Measurements from ENCODE around the gene CCDC12. TPM values are rescaled to one million over a fixed set of nuclear protein-coding genes. Genes with fewer than 3 reads are reported as not detected.

Gene CCDC12
- total RNA-seq, 4 donors from 2014 or later = 43.2 to 60.6 (median 51.8) TPM

GRCh38 chr3:46922426-46922825 lies 54.1 kb downstream of the CCDC12 start:
- Histone ChIP-seq H3K4me1 (peaks cover 21 to 26% of the 10 kb centered on the region in 2 donors), H3K27me3 (no peaks in the 10 kb centered on the region), H3K36me3 (peaks cover 49% of the 10 kb centered on the region in 2 donors), H3K4me3 (replicated peaks in 1 of 3) (no peak overlapping the region), H3K9me3 (no peaks in the 10 kb centered on the region), H3K27ac (no peak overlapping the region)
- no peak for DNase-seq
- TF ChIP-seq CTCF (IDR thresholded peaks at IDR 0.05) (no peak), POLR2A (IDR thresholded peaks at IDR 0.05) (no peak)
- 98 to 100% methylated on average over 2 to 3 of the region's 4 CpGs for WGBS, 2 donors
- intact Hi-C loops (cut with DNase I) = loop anchor here (5.0 kb wide), 1 partner anchor 75 kb away; no protein-coding TSS in a partner anchor

- H3K27ac ChIP-seq = no peak overlapping the region
- DNase-seq = no peak
- no peak overlapping the region for H3K4me3 ChIP-seq (replicated peaks in 1 of 3)
- WGBS, 2 donors = 96 to 100% methylated on average over 3 to 5 of the region's 7 CpGs
- peaks cover 16 to 20% of the 10 kb centered on the region in 2 donors for H3K4me1 ChIP-seq
- H3K27me3 ChIP-seq = no peaks in the 10 kb centered on the region
- TF ChIP-seq CTCF (IDR thresholded peaks at IDR 0.05) = no peak
- TF ChIP-seq POLR2A (IDR thresholded peaks at IDR 0.05) = no peak
- H3K36me3 ChIP-seq = peaks cover 52 to 53% of the 10 kb centered on the region in 2 donors
- no peaks in the 10 kb centered on the region for H3K9me3 ChIP-seq
- intact Hi-C loops (cut with DNase I) = loop anchor here (5.0 kb wide), 1 partner anchor 75 kb away; no protein-coding TSS in a partner anchor
These were observed 54.7 kb downstream of the CCDC12 start for GRCh38 chr3:46921871-46922271.

GRCh38 chr3:46921041-46921440 lies 55.5 kb downstream of the CCDC12 start:
- Histone ChIP-seq H3K9me3 (no peaks in the 10 kb centered on the region), H3K4me1 (peaks cover 8 to 12% of the 10 kb centered on the region in 2 donors), H3K27ac (no peak overlapping the region), H3K36me3 (peaks cover 52 to 53% of the 10 kb centered on the region in 2 donors), H3K27me3 (no peaks in the 10 kb centered on the region), H3K4me3 (replicated peaks in 1 of 3) (no peak overlapping the region)
- DNase-seq = no peak
- intact Hi-C loops (cut with DNase I) = loop anchor here (5.0 kb wide), 1 partner anchor 76 kb away; no protein-coding TSS in a partner anchor
- 91 to 98% methylated on average over 4 of the region's 4 CpGs for WGBS, 2 donors
- TF ChIP-seq POLR2A (IDR thresholded peaks at IDR 0.05) (no peak), CTCF (IDR thresholded peaks at IDR 0.05) (no peak)

GRCh38 chr3:46918634-46919033 lies 57.9 kb downstream of the CCDC12 start:
- DNase-seq = no peak
- 96 to 99% methylated on average over 4 of the region's 4 CpGs for WGBS, 2 donors
- Histone ChIP-seq H3K36me3 (peaks cover 37 to 38% of the 10 kb centered on the region in 2 donors), H3K9me3 (no peaks in the 10 kb centered on the region), H3K4me1 (peaks cover 0 to 5% of the 10 kb centered on the region in 2 donors), H3K27me3 (no peaks in the 10 kb centered on the region), H3K27ac (no peak overlapping the region), H3K4me3 (replicated peaks in 1 of 3) (no peak overlapping the region)
- TF ChIP-seq POLR2A (IDR thresholded peaks at IDR 0.05) (no peak), CTCF (IDR thresholded peaks at IDR 0.05) (no peak)
- intact Hi-C loops (cut with DNase I) = no loop called here

GRCh38 chr3:46918202-46918601 lies 58.3 kb downstream of the CCDC12 start:
- H3K4me3 ChIP-seq (replicated peaks in 1 of 3) = no peak overlapping the region
- H3K4me1 ChIP-seq = peaks cover 0 to 9% of the 10 kb centered on the region in 2 donors
- peaks cover 32 to 37% of the 10 kb centered on the region in 2 donors for H3K36me3 ChIP-seq
- no peak for TF ChIP-seq POLR2A (IDR thresholded peaks at IDR 0.05)
- TF ChIP-seq CTCF (IDR thresholded peaks at IDR 0.05) = no peak
- DNase-seq = no peak
- no peak overlapping the region for H3K27ac ChIP-seq
- no peaks in the 10 kb centered on the region for H3K9me3 ChIP-seq
- H3K27me3 ChIP-seq = no peaks in the 10 kb centered on the region
- 98% methylated on average over 1 of the region's 1 CpG for WGBS, 2 donors
- intact Hi-C loops (cut with DNase I) = no loop called here

Data from thyroid gland (tissue), 4 donors.